GM21619 (cell line): Measurements from ENCODE around the gene GRK5.
"Not testable (repeated sequence)": the region's sequence is repeated elsewhere in the genome, so short reads cannot be mapped to it uniquely, and the experiment has no call there.

Experiments used
- ATAC-seq: cut with Tn5 transposase; IDR thresholded peaks from one replicate; pipeline ENCODE4 v1.9.1; 2021; ENCODE audit not compliant: unreplicated experiment

GRK5 gene

GRCh38 chr10:119431034-119431772 is 223.8 kb downstream of the GRK5 start:
- ATAC-seq: no peak

GRCh38 chr10:119431773-119432135 is 224.4 kb downstream of the GRK5 start:
- ATAC-seq: no peak

GRCh38 chr10:119434942-119435341 is 227.6 kb downstream of the GRK5 start:
- not testable (repeated sequence) for ATAC-seq

GRCh38 chr10:119438717-119439116 is 231.3 kb downstream of the GRK5 start:
- no peak for ATAC-seq

- no peak for ATAC-seq
These were observed 232.6 kb downstream of the GRK5 start for GRCh38 chr10:119439922-119440321.

GRCh38 chr10:119441151-119441821 is 233.9 kb downstream of the GRK5 start:
- no peak for ATAC-seq

- no peak for ATAC-seq
These were observed 234.8 kb downstream of the GRK5 start for GRCh38 chr10:119441921-119442757.

- ATAC-seq: no peak
These were observed 235.3 kb downstream of the GRK5 start for GRCh38 chr10:119442758-119443060.

GRCh38 chr10:119443441-119443840 is 236.1 kb downstream of the GRK5 start:
- ATAC-seq: no peak

- ATAC-seq: no peak
These were observed 236.7 kb downstream of the GRK5 start for GRCh38 chr10:119443970-119444660.

- ATAC-seq: no peak
These were observed 237.5 kb downstream of the GRK5 start for GRCh38 chr10:119444866-119445265.

- ATAC-seq: peak; percentile 46
These were observed 238.1 kb downstream of the GRK5 start for GRCh38 chr10:119445311-119445934.

- ATAC-seq: no peak
These were observed 238.6 kb downstream of the GRK5 start for GRCh38 chr10:119445935-119446317.

- ATAC-seq: no peak
These were observed 239.3 kb downstream of the GRK5 start for GRCh38 chr10:119446441-119447277.

- ATAC-seq: no peak
These were observed 240.1 kb downstream of the GRK5 start for GRCh38 chr10:119447421-119447820.

- ATAC-seq: no peak
These were observed 240.6 kb downstream of the GRK5 start for GRCh38 chr10:119447823-119448546.

- no peak for ATAC-seq
These were observed 241.5 kb downstream of the GRK5 start for GRCh38 chr10:119448628-119449584.

- ATAC-seq: no peak
These were observed 242.5 kb downstream of the GRK5 start for GRCh38 chr10:119449760-119450461.
